ENCODE measurements around the gene NR2F2.

Gene NR2F2

GRCh38 chr15:96320107-96320506 is 10.4 kb upstream of the NR2F2 start:
- Histone ChIP-seq H3K27me3 (ENCODE audit: insufficient read depth, low read depth, severe bottlenecking) (peaks cover 59% of the 10 kb centered on the region), H3K36me3 (no peaks in the 10 kb centered on the region), H3K4me3 (ENCODE audit: low read depth, low read length) (no peak overlapping the region), H3K9me3 (ENCODE audit: severe bottlenecking) (no peaks in the 10 kb centered on the region), H3K27ac (no peak overlapping the region)
- no peak for TF ChIP-seq CTCF (IDR thresholded peaks at IDR 0.05; ENCODE audit: low read depth, low read length)
- DNase-seq: no peak

- no peak for DNase-seq
- H3K9me3 ChIP-seq (ENCODE audit: severe bottlenecking): no peaks in the 10 kb centered on the region
- no peak overlapping the region for H3K4me3 ChIP-seq (ENCODE audit: low read depth, low read length)
- no peaks in the 10 kb centered on the region for H3K36me3 ChIP-seq
- peaks cover 68% of the 10 kb centered on the region for H3K27me3 ChIP-seq (ENCODE audit: insufficient read depth, low read depth, severe bottlenecking)
- H3K27ac ChIP-seq: no peak overlapping the region
- no peak for TF ChIP-seq CTCF (IDR thresholded peaks at IDR 0.05; ENCODE audit: low read depth, low read length)
These were observed 9.5 kb upstream of the NR2F2 start for GRCh38 chr15:96320703-96321638.

GRCh38 chr15:96321639-96322535 is 8.6 kb upstream of the NR2F2 start:
- DNase-seq: no peak
- Histone ChIP-seq H3K4me3 (ENCODE audit: low read depth, low read length) (peak overlapping the region; percentile 22), H3K27ac (no peak overlapping the region), H3K27me3 (ENCODE audit: insufficient read depth, low read depth, severe bottlenecking) (peaks cover 74% of the 10 kb centered on the region), H3K36me3 (no peaks in the 10 kb centered on the region), H3K9me3 (ENCODE audit: severe bottlenecking) (no peaks in the 10 kb centered on the region)
- no peak for TF ChIP-seq CTCF (IDR thresholded peaks at IDR 0.05; ENCODE audit: low read depth, low read length)

GRCh38 chr15:96322536-96323318 is 7.8 kb upstream of the NR2F2 start:
- peak overlapping the region; percentile 14 for H3K4me3 ChIP-seq (ENCODE audit: low read depth, low read length)
- DNase-seq: no peak
- H3K9me3 ChIP-seq (ENCODE audit: severe bottlenecking): no peaks in the 10 kb centered on the region
- peaks cover 82% of the 10 kb centered on the region for H3K27me3 ChIP-seq (ENCODE audit: insufficient read depth, low read depth, severe bottlenecking)
- no peak overlapping the region for H3K27ac ChIP-seq
- H3K36me3 ChIP-seq: no peaks in the 10 kb centered on the region
- no peak for TF ChIP-seq CTCF (IDR thresholded peaks at IDR 0.05; ENCODE audit: low read depth, low read length)

GRCh38 chr15:96323319-96324145 is 7.0 kb upstream of the NR2F2 start:
- no peaks in the 10 kb centered on the region for H3K36me3 ChIP-seq
- H3K4me3 ChIP-seq (ENCODE audit: low read depth, low read length): no peak overlapping the region
- H3K27me3 ChIP-seq (ENCODE audit: insufficient read depth, low read depth, severe bottlenecking): peaks cover 89% of the 10 kb centered on the region
- DNase-seq: no peak
- H3K9me3 ChIP-seq (ENCODE audit: severe bottlenecking): no peaks in the 10 kb centered on the region
- H3K27ac ChIP-seq: no peak overlapping the region
- no peak for TF ChIP-seq CTCF (IDR thresholded peaks at IDR 0.05; ENCODE audit: low read depth, low read length)

Data from WERI-Rb-1 (cell line).